Neural progenitor cell (in vitro differentiated cells): ENCODE measurements around the gene GPATCH4. TPM values are rescaled to one million over a fixed set of nuclear protein-coding genes. Genes with fewer than 3 reads are reported as not detected.

Experiments
- DNase-seq: peaks from one replicate; pipeline ENCODE4 v3.0.0-alpha.2; 2016; ENCODE audit warnings: low spot score
- H2AFZ ChIP-seq: fragments of 200-600 bp; sonication (generic); replicated peaks from 2 replicates; pipeline ENCODE4 v1.6.1; 2016; ENCODE audit warnings: antibody characterized with exemption
- H3F3A ChIP-seq: fragments of 200-600 bp; sonication (generic); 2 replicates; pipeline ENCODE4 v1.6.1; 2016; ENCODE audit warnings: antibody characterized with exemption, low read depth
- H3K27ac ChIP-seq: fragments of 200-600 bp; sonication (generic); 2 replicates; pipeline ENCODE4 v1.5.1; 2016; ENCODE audit warnings: mild to moderate bottlenecking
- H3K27me3 ChIP-seq: fragments of 200-600 bp; sonication (generic); 2 replicates; pipeline ENCODE4 v1.6.1; 2016; ENCODE audit warnings: mild to moderate bottlenecking, moderate library complexity
- H3K36me3 ChIP-seq: fragments of 200-600 bp; sonication (generic); 2 replicates; pipeline ENCODE4 v1.5.1; 2016
- H3K4me1 ChIP-seq: fragments of 200-600 bp; sonication (generic); 2 replicates; pipeline ENCODE4 v1.6.1; 2016; ENCODE audit warnings: mixed run types
- H3K4me2 ChIP-seq: fragments of 200-600 bp; sonication (generic); 2 replicates; pipeline ENCODE4 v1.6.1; 2016
- H3K4me3 ChIP-seq: fragments of 200-600 bp; sonication (generic); 2 replicates; pipeline ENCODE4 v1.5.1; 2016
- H3K79me2 ChIP-seq: fragments of 200-600 bp; sonication (generic); 2 replicates; pipeline ENCODE4 v1.6.1; 2016; ENCODE audit warnings: low read depth
- H3K9ac ChIP-seq: fragments of 200-600 bp; sonication (generic); 2 replicates; pipeline ENCODE4 v1.6.1; 2016
- H3K9me3 ChIP-seq: fragments of 200-600 bp; sonication (generic); 2 replicates; pipeline ENCODE4 v1.5.1; 2016; ENCODE audit warnings: low read depth
- H4K20me1 ChIP-seq: fragments of 200-600 bp; sonication (generic); 2 replicates; pipeline ENCODE4 v1.6.1; 2016; ENCODE audit warnings: low read depth
- H3K27ac Mint-ChIP-seq: 3 replicates; pipeline ENCODE4 v1.8.0; 2021; ENCODE audit warnings: mixed read lengths
- H3K27me3 Mint-ChIP-seq: 2 replicates; pipeline ENCODE4 v1.8.0; 2022; ENCODE audit warnings: low read depth, mild to moderate bottlenecking, inconsistent platforms, moderate library complexity, mixed read lengths; ENCODE audit not compliant: insufficient read depth
- H3K36me3 Mint-ChIP-seq: 3 replicates; pipeline ENCODE4 v1.8.0; 2021; ENCODE audit warnings: mixed read lengths
- H3K4me1 Mint-ChIP-seq: 3 replicates; pipeline ENCODE4 v1.8.0; 2021; ENCODE audit warnings: mixed read lengths
- H3K4me3 Mint-ChIP-seq: 3 replicates; pipeline ENCODE4 v1.8.0; 2021; ENCODE audit warnings: mild to moderate bottlenecking, moderate library complexity, mixed read lengths
- H3K9me3 Mint-ChIP-seq: 3 replicates; pipeline ENCODE4 v1.8.0; 2020; ENCODE audit warnings: mixed read lengths
- EZH2 ChIP-seq: fragments of 200-600 bp; sonication (generic); IDR thresholded peaks from 2 replicates; pipeline ENCODE4 v1.6.1; 2017; ENCODE audit warnings: antibody characterized with exemption, mild to moderate bottlenecking, moderate library complexity
- EZH2phosphoT487 ChIP-seq: fragments of 200-600 bp; sonication (generic); IDR thresholded peaks from 2 replicates; pipeline ENCODE4 v1.6.1; 2017; ENCODE audit warnings: antibody characterized with exemption
- total RNA-seq: library from RNA; depleted of rRNA; stranded (reverse); fragments of >200 nt; gene quantifications from 2 replicates; pipeline ENCODE4 v1.2.3, GENCODE V29; 2015; ENCODE audit warnings: low replicate concordance
- TF ChIP-seq, protein P1 (sequence below): fragments of 200-600 bp; sonication (generic); IDR thresholded peaks from 2 replicates; pipeline ENCODE4 v1.5.1; 2017; ENCODE audit warnings: antibody characterized with exemption, mild to moderate bottlenecking

Gene GPATCH4
- total RNA-seq, 1 donor from 2014 or later: 17.2 TPM

- H3K4me1 Mint-ChIP-seq: peaks cover 6% of the 10 kb centered on the region
- TF ChIP-seq EZH2 (no peak), EZH2phosphoT487 (no peak)
- TF ChIP-seq, protein P1, sequence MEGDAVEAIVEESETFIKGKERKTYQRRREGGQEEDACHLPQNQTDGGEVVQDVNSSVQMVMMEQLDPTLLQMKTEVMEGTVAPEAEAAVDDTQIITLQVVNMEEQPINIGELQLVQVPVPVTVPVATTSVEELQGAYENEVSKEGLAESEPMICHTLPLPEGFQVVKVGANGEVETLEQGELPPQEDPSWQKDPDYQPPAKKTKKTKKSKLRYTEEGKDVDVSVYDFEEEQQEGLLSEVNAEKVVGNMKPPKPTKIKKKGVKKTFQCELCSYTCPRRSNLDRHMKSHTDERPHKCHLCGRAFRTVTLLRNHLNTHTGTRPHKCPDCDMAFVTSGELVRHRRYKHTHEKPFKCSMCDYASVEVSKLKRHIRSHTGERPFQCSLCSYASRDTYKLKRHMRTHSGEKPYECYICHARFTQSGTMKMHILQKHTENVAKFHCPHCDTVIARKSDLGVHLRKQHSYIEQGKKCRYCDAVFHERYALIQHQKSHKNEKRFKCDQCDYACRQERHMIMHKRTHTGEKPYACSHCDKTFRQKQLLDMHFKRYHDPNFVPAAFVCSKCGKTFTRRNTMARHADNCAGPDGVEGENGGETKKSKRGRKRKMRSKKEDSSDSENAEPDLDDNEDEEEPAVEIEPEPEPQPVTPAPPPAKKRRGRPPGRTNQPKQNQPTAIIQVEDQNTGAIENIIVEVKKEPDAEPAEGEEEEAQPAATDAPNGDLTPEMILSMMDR: no peak
Measured at GRCh38 chr1:156647351-156647750, 46.1 kb upstream of the GPATCH4 start.

GRCh38 chr1:156646738-156647211 lies 45.5 kb upstream of the GPATCH4 start:
- Histone ChIP-seq H3K27ac (no peak overlapping the region), H3K9ac (no peak overlapping the region), H3K9me3 (no peaks in the 10 kb centered on the region), H2AFZ (no peak overlapping the region), H4K20me1 (peaks cover 34% of the 10 kb centered on the region), H3F3A (peaks cover 17% of the 10 kb centered on the region), H3K27me3 (peaks cover 100% of the 10 kb centered on the region), H3K4me1 (no peaks in the 10 kb centered on the region), H3K4me2 (no peak overlapping the region), H3K4me3 (no peak overlapping the region), H3K79me2 (no peaks in the 10 kb centered on the region), H3K36me3 (no peaks in the 10 kb centered on the region)
- Mint-ChIP-seq H3K9me3 (no peaks in the 10 kb centered on the region), H3K27ac (no peak overlapping the region), H3K4me1 (peaks cover 6% of the 10 kb centered on the region), H3K4me3 (no peak overlapping the region), H3K27me3 (peaks cover 40% of the 10 kb centered on the region), H3K36me3 (no peaks in the 10 kb centered on the region)
- TF ChIP-seq EZH2phosphoT487 (no peak), EZH2 (no peak)
- TF ChIP-seq, protein P1: no peak
- DNase-seq: no peak

More at GRCh38 chr1:156647351-156647750, 46.1 kb upstream of the GPATCH4 start:
- Histone ChIP-seq H2AFZ (no peak overlapping the region), H3K9me3 (no peaks in the 10 kb centered on the region), H3K27ac (no peak overlapping the region), H3K4me2 (no peak overlapping the region), H3K27me3 (peaks cover 100% of the 10 kb centered on the region), H3K4me3 (no peak overlapping the region), H3F3A (peaks cover 12% of the 10 kb centered on the region), H3K36me3 (no peaks in the 10 kb centered on the region), H3K4me1 (no peaks in the 10 kb centered on the region), H4K20me1 (peaks cover 38% of the 10 kb centered on the region), H3K9ac (no peak overlapping the region), H3K79me2 (no peaks in the 10 kb centered on the region)
- H3K4me3 Mint-ChIP-seq: no peak overlapping the region
- H3K36me3 Mint-ChIP-seq: no peaks in the 10 kb centered on the region
- no peak overlapping the region for H3K27ac Mint-ChIP-seq
- H3K27me3 Mint-ChIP-seq: peaks cover 44% of the 10 kb centered on the region
- no peaks in the 10 kb centered on the region for H3K9me3 Mint-ChIP-seq
- no peak for DNase-seq

GRCh38 chr1:156645666-156646065 lies 44.4 kb upstream of the GPATCH4 start:
- Histone ChIP-seq H3F3A (peaks cover 26% of the 10 kb centered on the region), H3K4me3 (no peak overlapping the region), H3K4me2 (no peak overlapping the region), H3K27me3 (peaks cover 100% of the 10 kb centered on the region), H3K9ac (no peak overlapping the region), H4K20me1 (peaks cover 35% of the 10 kb centered on the region), H3K9me3 (no peaks in the 10 kb centered on the region), H3K27ac (no peak overlapping the region), H2AFZ (no peak overlapping the region), H3K36me3 (no peaks in the 10 kb centered on the region), H3K4me1 (peaks cover 6% of the 10 kb centered on the region), H3K79me2 (no peaks in the 10 kb centered on the region)
- no peaks in the 10 kb centered on the region for H3K9me3 Mint-ChIP-seq
- H3K4me3 Mint-ChIP-seq: peak overlapping the region; percentile 34
- no peaks in the 10 kb centered on the region for H3K36me3 Mint-ChIP-seq
- no peak for DNase-seq
- H3K27me3 Mint-ChIP-seq: peaks cover 48% of the 10 kb centered on the region
- no peak overlapping the region for H3K27ac Mint-ChIP-seq
- TF ChIP-seq EZH2 (no peak), EZH2phosphoT487 (no peak)
- TF ChIP-seq, protein P1: no peak
- H3K4me1 Mint-ChIP-seq: peaks cover 16% of the 10 kb centered on the region
